Liver (tissue), 9 donors: Measurements from ENCODE around the gene PCBP2. TPM values are rescaled to one million over a fixed set of nuclear protein-coding genes. Genes with fewer than 3 reads are reported as not detected.

Source experiments
- DNase-seq: peaks from one replicate; pipeline ENCODE4 v3.0.0-alpha.2; 2017; ENCODE audit warnings: low spot score
- H3K27ac ChIP-seq, 2 donors: one replicate each; pipeline ENCODE4 v1.7.0; 2013; ENCODE audit warnings: inconsistent platforms in 2 of 2, low read length in 2 of 2, control low read depth in 1 of 2, low read depth in 1 of 2, mild to moderate bottlenecking in 1 of 2
- H3K27me3 ChIP-seq, 4 donors: one replicate each; pipeline versions ENCODE4 v1.6.1 to v1.7.0; 2013; ENCODE audit warnings: low read length in 3 of 4, inconsistent platforms in 1 of 4, mild to moderate bottlenecking in 1 of 4, moderate library complexity in 1 of 4; ENCODE audit not compliant: control insufficient read depth in 4 of 4, insufficient read depth in 4 of 4
- H3K36me3 ChIP-seq, 4 donors: one replicate each; pipeline versions ENCODE4 v1.6.1 to v1.7.0; 2013; ENCODE audit warnings: low read length in 3 of 4, mild to moderate bottlenecking in 3 of 4, low read depth in 1 of 4, moderate library complexity in 1 of 4; ENCODE audit not compliant: control insufficient read depth in 4 of 4, insufficient read depth in 3 of 4
- H3K4me1 ChIP-seq, 4 donors: one replicate each; pipeline versions ENCODE4 v1.6.1 to v1.7.0; 2013; ENCODE audit warnings: low read length in 3 of 4, mild to moderate bottlenecking in 3 of 4, moderate library complexity in 1 of 4; ENCODE audit not compliant: control insufficient read depth in 4 of 4, insufficient read depth in 4 of 4
- H3K4me3 ChIP-seq, 3 donors: one replicate each; pipeline versions ENCODE4 v1.6.1 to v1.7.0; 2013; ENCODE audit warnings: low read length in 3 of 3, control low read depth in 1 of 3, low read depth in 1 of 3, mild to moderate bottlenecking in 1 of 3
- H3K9ac ChIP-seq, 2 donors: one replicate each; pipeline ENCODE4 v1.7.0; 2013; ENCODE audit warnings: low read length in 2 of 2, mild to moderate bottlenecking in 2 of 2, moderate library complexity in 2 of 2, control low read depth in 1 of 2, low read depth in 1 of 2
- H3K9me3 ChIP-seq, 4 donors: one replicate each; pipeline versions ENCODE4 v1.6.1 to v1.7.0; 2013; ENCODE audit warnings: low read length in 3 of 4; ENCODE audit not compliant: control insufficient read depth in 4 of 4
- ATF3 ChIP-seq: IDR thresholded peaks from 2 replicates; pipeline ENCODE4 v1.6.1; 2016; ENCODE audit warnings: antibody characterized with exemption
- FOXA1 ChIP-seq: IDR thresholded peaks from 2 replicates; pipeline ENCODE4 v1.6.1; 2016; ENCODE audit warnings: antibody characterized with exemption
- FOXA2 ChIP-seq: IDR thresholded peaks from 2 replicates; pipeline ENCODE4 v1.6.1; 2016; ENCODE audit warnings: antibody characterized with exemption
- GABPA ChIP-seq, 2 donors: IDR thresholded peaks in 1 of 2; conservative IDR thresholded peaks in 1 of 2; 2 replicates each; pipeline ENCODE4 v1.6.1; 2016; ENCODE audit warnings: antibody characterized with exemption in 2 of 2, mild to moderate bottlenecking in 1 of 2, moderate library complexity in 1 of 2
- HNF4A ChIP-seq, 2 donors: conservative IDR thresholded peaks; 2 replicates each; pipeline ENCODE4 v1.6.1; 2016; ENCODE audit warnings: antibody characterized with exemption in 2 of 2, mild to moderate bottlenecking in 2 of 2
- HNF4G ChIP-seq: IDR thresholded peaks from 2 replicates; pipeline ENCODE4 v1.6.1; 2016; ENCODE audit warnings: antibody characterized with exemption
- JUND ChIP-seq, 2 donors: IDR thresholded peaks; 2 replicates each; pipeline ENCODE4 v1.6.1; 2016; ENCODE audit warnings: antibody characterized with exemption in 2 of 2
- RAD21 ChIP-seq, 2 donors: IDR thresholded peaks; 2 replicates each; pipeline ENCODE4 v1.6.1; 2016; ENCODE audit warnings: antibody characterized with exemption in 2 of 2, mild to moderate bottlenecking in 2 of 2
- REST ChIP-seq: IDR thresholded peaks from 2 replicates; pipeline ENCODE4 v1.6.1; 2016; ENCODE audit warnings: antibody characterized with exemption, mild to moderate bottlenecking
- RXRA ChIP-seq, 2 donors: IDR thresholded peaks; 2 replicates each; pipeline ENCODE4 v1.6.1; 2017 to 2018; ENCODE audit warnings: antibody characterized with exemption in 2 of 2, mild to moderate bottlenecking in 1 of 2
- TAF1 ChIP-seq: conservative IDR thresholded peaks from 2 replicates; pipeline ENCODE4 v1.6.1; 2016; ENCODE audit warnings: antibody characterized with exemption, mild to moderate bottlenecking
- WGBS: extraction: QIAGEN DNeasy Blood & Tissue Kit; methylation state at CpG from one replicate; pipeline ENCODE4 v1.1.7; 2013; 5-methylcytosine and 5-hydroxymethylcytosine counted together
- polyA plus RNA-seq, 2 donors: library from polyadenylated mRNA; stranded (reverse) in 1 of 2; unstranded in 1 of 2; fragments of 200-250 nt in 1 of 2; fragments of >200 nt in 1 of 2; fragmentation: Nextera tagmentation in 1 of 2; extraction: Ambion mirVana in 1 of 2; gene quantifications; one replicate each; pipeline versions ENCODE4 v1.2.1 to v1.2.3, GENCODE V29; 2013 to 2015
- total RNA-seq, 2 donors: library from RNA; depleted of rRNA; stranded (reverse); fragments of >200 nt; gene quantifications; one replicate each; pipeline ENCODE4 v1.2.3, GENCODE V29; 2014
- TF ChIP-seq, protein P1 (sequence below): IDR thresholded peaks from 2 replicates; pipeline ENCODE4 v1.6.1; 2016; ENCODE audit warnings: antibody characterized with exemption
- donor health status: healthy.
- donor health status: healthy.
- donor health status: healthy.
- donor health status: healthy.
- donor health status: healthy.

PCBP2 gene
- total and polyA plus RNA-seq, 4 donors, result 130 to 377 (median 223) TPM

GRCh38 chr12:53461059-53461458 lies 9.2 kb downstream of the PCBP2 start:
- Histone ChIP-seq H3K4me3 (no peak overlapping the region), H3K27ac (no peak overlapping the region), H3K9me3 (no peaks in the 10 kb centered on the region), H3K4me1 (peaks cover 0 to 6% (median 6%) of the 10 kb centered on the region in 4 donors), H3K36me3 (peaks cover 37 to 97% (median 92%) of the 10 kb centered on the region in 4 donors), H3K9ac (no peak overlapping the region), H3K27me3 (no peaks in the 10 kb centered on the region)
- no peak for DNase-seq
- TF ChIP-seq HNF4G, result no peak
- TF ChIP-seq JUND (IDR thresholded peaks at IDR 0.05), result no peak
- TF ChIP-seq ATF3, result no peak
- peak in 1 of 2 donors; percentile 8 for TF ChIP-seq RXRA (IDR thresholded peaks at IDR 0.05)
- TF ChIP-seq TAF1, result no peak
- no peak for TF ChIP-seq FOXA1
- no peak for TF ChIP-seq FOXA2
- TF ChIP-seq, protein P1, sequence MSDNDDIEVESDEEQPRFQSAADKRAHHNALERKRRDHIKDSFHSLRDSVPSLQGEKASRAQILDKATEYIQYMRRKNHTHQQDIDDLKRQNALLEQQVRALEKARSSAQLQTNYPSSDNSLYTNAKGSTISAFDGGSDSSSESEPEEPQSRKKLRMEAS, result no peak
- TF ChIP-seq GABPA (IDR thresholded peaks at IDR 0.05 in 1 of 2, conservative IDR thresholded peaks at IDR 0.05 in 1 of 2), result no peak
- 80% methylated on average over 3 of the region's 3 CpGs for WGBS

- WGBS, result 86% methylated on average over 8 of the region's 8 CpGs
Observed at GRCh38 chr12:53461591-53461990, 9.7 kb downstream of the PCBP2 start.

More at GRCh38 chr12:53461591-53461990, 9.7 kb downstream of the PCBP2 start:
- Histone ChIP-seq H3K4me3 (no peak overlapping the region), H3K4me1 (peaks cover 0 to 6% (median 6%) of the 10 kb centered on the region in 4 donors), H3K36me3 (peaks cover 35 to 99% (median 92%) of the 10 kb centered on the region in 4 donors), H3K27me3 (no peaks in the 10 kb centered on the region), H3K27ac (no peak overlapping the region), H3K9ac (no peak overlapping the region), H3K9me3 (no peaks in the 10 kb centered on the region)
- TF ChIP-seq REST (no peak), HNF4G (no peak), RAD21 (IDR thresholded peaks at IDR 0.05) (no peak), HNF4A (conservative IDR thresholded peaks at IDR 0.05) (no peak)
- TF ChIP-seq, protein P1, result no peak
- no peak for DNase-seq
